ENCODE results near the gene NTN5. TPM values are rescaled to one million over a fixed set of nuclear protein-coding genes. Genes with fewer than 3 reads are reported as not detected.

NTN5 gene
- total and polyA plus RNA-seq, 9 of the 15 experiments (the other 6 are each of a cell fraction or from before 2014, with no cell fraction given) = not detected

GRCh38 chr19:48637449-48637947, 35.3 kb downstream of the NTN5 start (continued):
- TF ChIP-seq YY1 (IDR thresholded peaks at IDR 0.05; ENCODE audit: borderline replicate concordance in 1 of 3, control insufficient read depth in 1 of 3, extremely low read depth in 1 of 3, insufficient read depth in 3 of 3, insufficient read length in 1 of 3, insufficient replicate concordance in 2 of 3, low read depth in 1 of 3, low read length in 2 of 3) (peak in 2 of 3 experiments; percentile 17 to 41), SIN3A (IDR thresholded peaks at IDR 0.05; ENCODE audit: borderline replicate concordance in 2 of 2, control insufficient read depth in 1 of 2, low read depth in 2 of 2, low read length in 2 of 2) (peak in 1 of 2 experiments; percentile 18; a peak in 1 of 4 replicates), JUN (IDR thresholded peaks at IDR 0.05; ENCODE audit: borderline replicate concordance, low read depth, low read length) (peak; percentile 61; the same call in 1 of the 2 replicates), JUN (CRISPR knock-in tag; IDR thresholded peaks at IDR 0.05; ENCODE audit: borderline replicate concordance) (no peak; the same call in 1 of the 2 replicates), TFE3 (CRISPR knock-in tag; IDR thresholded peaks at IDR 0.05) (0 out of 2 replicates have a peak, but pooled peaks have one; percentile 5), RCOR1 (IDR thresholded peaks at IDR 0.05; ENCODE audit: borderline replicate concordance in 1 of 2, low read depth in 2 of 2, low read length in 2 of 2) (peak in 1 of 2 experiments; percentile 63; a peak in 2 of 4 replicates), ZNF668 (CRISPR knock-in tag; IDR thresholded peaks at IDR 0.05) (no peak), CEBPB (tag; IDR thresholded peaks at IDR 0.05) (0 out of 2 replicates have a peak, but pooled peaks have one; percentile 2), ZKSCAN1 (IDR thresholded peaks at IDR 0.05; ENCODE audit: low read depth, low read length) (0 out of 2 replicates have a peak, but pooled peaks have one; percentile 35), FOXP1 (CRISPR knock-in tag; IDR thresholded peaks at IDR 0.05) (peak; percentile 99; the same call in 1 of the 2 replicates), THAP12 (CRISPR knock-in tag; IDR thresholded peaks at IDR 0.05) (peak; percentile 59; the same call in 1 of the 2 replicates), RBM25 (IDR thresholded peaks at IDR 0.05; ENCODE audit: low read depth, low read length, severe bottlenecking) (peak; percentile 90), ATF1 (CRISPR knock-in tag; IDR thresholded peaks at IDR 0.05) (no peak), ATF1 (tag; IDR thresholded peaks at IDR 0.05) (peak; percentile 89), FOXJ3 (CRISPR knock-in tag; IDR thresholded peaks at IDR 0.05) (no peak)
- TF ChIP-seq, protein P1, sequence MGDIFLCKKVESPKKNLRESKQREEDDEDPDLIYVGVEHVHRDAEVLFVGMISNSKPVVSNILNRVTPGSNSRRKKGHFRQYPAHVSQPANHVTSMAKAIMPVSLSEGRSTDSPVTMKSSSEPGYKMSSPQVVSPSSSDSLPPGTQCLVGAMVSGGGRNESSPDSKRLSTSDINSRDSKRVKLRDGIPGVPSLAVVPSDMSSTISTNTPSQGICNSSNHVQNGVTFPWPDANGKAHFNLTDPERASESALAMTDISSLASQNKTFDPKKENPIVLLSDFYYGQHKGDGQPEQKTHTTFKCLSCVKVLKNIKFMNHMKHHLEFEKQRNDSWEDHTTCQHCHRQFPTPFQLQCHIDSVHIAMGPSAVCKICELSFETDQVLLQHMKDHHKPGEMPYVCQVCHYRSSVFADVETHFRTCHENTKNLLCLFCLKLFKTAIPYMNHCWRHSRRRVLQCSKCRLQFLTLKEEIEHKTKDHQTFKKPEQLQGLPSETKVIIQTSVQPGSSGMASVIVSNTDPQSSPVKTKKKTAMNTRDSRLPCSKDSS (IDR thresholded peaks at IDR 0.05; ENCODE audit: low read depth, partially characterized antibody) = no peak
- TF ChIP-seq, protein P2, sequence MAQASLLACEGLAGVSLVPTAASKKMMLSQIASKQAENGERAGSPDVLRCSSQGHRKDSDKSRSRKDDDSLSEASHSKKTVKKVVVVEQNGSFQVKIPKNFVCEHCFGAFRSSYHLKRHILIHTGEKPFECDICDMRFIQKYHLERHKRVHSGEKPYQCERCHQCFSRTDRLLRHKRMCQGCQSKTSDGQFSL (CRISPR knock-in tag; IDR thresholded peaks at IDR 0.05) = peak; percentile 49; the same call in 1 of the 2 replicates
- TF ChIP-seq, protein P2 (tag; IDR thresholded peaks at IDR 0.05) = no peak
